HCT116 (cell line): ENCODE results near the gene SNED1.

Experiments
- CEBPB ChIP-seq: IDR thresholded peaks from 2 replicates; pipeline ENCODE4 v1.6.1; 2012; ENCODE audit warnings: low read depth
- CTCF ChIP-seq, 3 experiments: fragments of 200-600 bp in 1 of 3; sonication (generic) in 1 of 3; IDR thresholded peaks in 2 of 3; conservative IDR thresholded peaks in 1 of 3; 2 replicates each; pipeline ENCODE4 v1.5.1; 2012 to 2017; ENCODE audit warnings: low read depth in 2 of 3, low read length in 2 of 3, antibody characterized with exemption in 1 of 3, borderline replicate concordance in 1 of 3, control low read depth in 1 of 3, mild to moderate bottlenecking in 1 of 3, mixed read lengths in 1 of 3, mixed run types in 1 of 3, moderate library complexity in 1 of 3; ENCODE audit not compliant: insufficient read depth in 1 of 3
- ELF1 ChIP-seq: IDR thresholded peaks from 2 replicates; pipeline ENCODE4 v1.6.1; 2012; ENCODE audit warnings: low read depth, borderline replicate concordance
- EZH2 ChIP-seq: fragments of 200-600 bp; sonication (generic); IDR thresholded peaks from 2 replicates; pipeline ENCODE4 v1.6.1; 2017; ENCODE audit warnings: antibody characterized with exemption, mixed run types
- JUND ChIP-seq: IDR thresholded peaks from 2 replicates; pipeline ENCODE4 v1.6.1; 2012
- MAX ChIP-seq: IDR thresholded peaks from 2 replicates; pipeline ENCODE4 v1.6.1; 2012
- POLR2A ChIP-seq: IDR thresholded peaks from 2 replicates; pipeline ENCODE4 v1.7.0; 2011; ENCODE audit warnings: borderline replicate concordance; ENCODE audit not compliant: insufficient read depth, insufficient read length; ENCODE audit errors: extremely low read depth
- POLR2AphosphoS5 ChIP-seq: IDR thresholded peaks from 2 replicates; pipeline ENCODE4 v1.6.1; 2011; ENCODE audit warnings: mild to moderate bottlenecking, low read depth, low read length, moderate library complexity
- REST ChIP-seq: IDR thresholded peaks from 2 replicates; pipeline ENCODE4 v1.6.1; 2012; ENCODE audit warnings: low read depth
- SIN3A ChIP-seq: IDR thresholded peaks from 2 replicates; pipeline ENCODE4 v1.6.1; 2012; ENCODE audit warnings: low read depth
- SRF ChIP-seq: IDR thresholded peaks from 2 replicates; pipeline ENCODE4 v1.6.1; 2012; ENCODE audit warnings: low read depth

GRCh38 chr2:241070361-241070760 is 71.9 kb downstream of the SNED1 start:
- TF ChIP-seq EZH2, result no peak
- no peak for TF ChIP-seq CTCF (IDR thresholded peaks at IDR 0.05 in 2 of 3, conservative IDR thresholded peaks at IDR 0.05 in 1 of 3; ENCODE audit: borderline replicate concordance in 1 of 3, insufficient read depth in 1 of 3, low read depth in 2 of 3, low read length in 2 of 3)
- TF ChIP-seq REST, result no peak
- no peak for TF ChIP-seq SIN3A
- no peak for TF ChIP-seq MAX
- TF ChIP-seq CEBPB, result no peak
- no peak for TF ChIP-seq JUND
- no peak for TF ChIP-seq POLR2A
- no peak for TF ChIP-seq SRF
- TF ChIP-seq POLR2AphosphoS5, result no peak
- no peak for TF ChIP-seq ELF1
